Stimulated activated CD4-positive, alpha-beta T cell treated with anti-CD3 and anti-CD28 coated beads, Interleukin-15, amount 100 ng/mL, for 1 hour (primary cell): ENCODE results near the gene MARCHF9.

Experiments used
- DNase-seq, 2 donors: peaks; one replicate each; pipeline ENCODE4 v3.0.0-alpha.2; 2020; ENCODE audit warnings: low read depth in 1 of 2, low spot score in 1 of 2

Gene MARCHF9

GRCh38 chr12:57795354-57795753 is 40.5 kb downstream of the MARCHF9 start:
- no peak for DNase-seq

GRCh38 chr12:57796996-57797395 is 42.1 kb downstream of the MARCHF9 start:
- DNase-seq: no peak

GRCh38 chr12:57797933-57798332 is 43.0 kb downstream of the MARCHF9 start:
- no peak for DNase-seq

- no peak for DNase-seq
These were observed 46.1 kb downstream of the MARCHF9 start for GRCh38 chr12:57800965-57801364.

GRCh38 chr12:57802607-57803006 is 47.7 kb downstream of the MARCHF9 start:
- no peak for DNase-seq

GRCh38 chr12:57803319-57803893 is 48.5 kb downstream of the MARCHF9 start:
- DNase-seq: no peak

- DNase-seq: no peak
These were observed 51.8 kb downstream of the MARCHF9 start for GRCh38 chr12:57806677-57807076.

GRCh38 chr12:57807285-57807684 is 52.4 kb downstream of the MARCHF9 start:
- DNase-seq: no peak

- DNase-seq: no peak
These were observed 53.4 kb downstream of the MARCHF9 start for GRCh38 chr12:57808351-57808750.

GRCh38 chr12:57809425-57809824 is 54.5 kb downstream of the MARCHF9 start:
- no peak for DNase-seq
